PC-9 (cell line): ENCODE results near the gene SIGMAR1. TPM values are rescaled to one million over a fixed set of nuclear protein-coding genes. Genes with fewer than 3 reads are reported as not detected.
"Not testable (repeated sequence)": the region's sequence is repeated elsewhere in the genome, so short reads cannot be mapped to it uniquely, and the experiment has no call there.

ENCODE experiments used
- BruUV-seq: library from RNA; stranded (reverse); fragments of 400-500 nt; replicated peaks from 2 replicates; lab custom pipeline; 2021; lab: Mats Ljungman, UMichigan
- CTCF ChIA-PET: fragments of 300-600 bp; sonication (Branson Sonifier 250); formaldehyde crosslinking; loops from one replicate; lab custom pipeline; 2022; ENCODE audit warnings: antibody characterized with exemption; lab: Charles Lee
- POLR2A ChIA-PET: fragments of 300-600 bp; sonication (Branson Sonifier 250); formaldehyde crosslinking; loops from one replicate; lab custom pipeline; 2022; ENCODE audit warnings: antibody characterized with exemption; ENCODE audit not compliant: unreplicated experiment; lab: Charles Lee
- DNase-seq, 2 experiments: peaks; one replicate each; pipeline versions ENCODE4 v3.0.0 to v3.0.0-alpha.2; 2015 to 2022; ENCODE audit warnings: mixed read lengths in 1 of 2
- H2AFZ ChIP-seq: fragments of 200-600 bp; sonication (generic); 2 replicates; pipeline ENCODE4 v1.8.1; 2017; ENCODE audit warnings: antibody characterized with exemption
- H3F3A ChIP-seq: fragments of 200-600 bp; sonication (generic); 2 replicates; pipeline ENCODE4 v1.8.1; 2017; ENCODE audit warnings: antibody characterized with exemption, mild to moderate bottlenecking, low read depth; ENCODE audit not compliant: insufficient read depth
- H3K27ac ChIP-seq: fragments of 200-600 bp; sonication (generic); 2 replicates; pipeline ENCODE4 v1.6.1; 2016; ENCODE audit warnings: mixed run types
- H3K27me3 ChIP-seq: fragments of 200-600 bp; sonication (generic); 2 replicates; pipeline ENCODE4 v1.6.1; 2016; ENCODE audit warnings: low read depth, mixed run types; ENCODE audit not compliant: insufficient read depth
- H3K36me3 ChIP-seq: fragments of 200-600 bp; sonication (generic); 2 replicates; pipeline ENCODE4 v1.6.1; 2016; ENCODE audit warnings: low read depth, mixed run types
- H3K4me1 ChIP-seq: fragments of 200-600 bp; sonication (generic); replicated peaks from 2 replicates; pipeline ENCODE4 v1.6.1; 2016; ENCODE audit warnings: mixed run types; ENCODE audit not compliant: insufficient read depth
- H3K4me2 ChIP-seq: fragments of 200-600 bp; sonication (generic); 2 replicates; pipeline ENCODE4 v1.6.1; 2017; ENCODE audit warnings: mixed run types
- H3K4me3 ChIP-seq: fragments of 200-600 bp; sonication (generic); 2 replicates; pipeline ENCODE4 v1.6.1; 2016; ENCODE audit warnings: mixed run types
- H3K79me2 ChIP-seq: fragments of 200-600 bp; sonication (generic); 2 replicates; pipeline ENCODE4 v1.6.1; 2017; ENCODE audit warnings: low read depth, mixed run types
- H3K9me2 ChIP-seq: fragments of 200-600 bp; sonication (generic); 2 replicates; pipeline ENCODE4 v1.8.1; 2017; ENCODE audit warnings: mild to moderate bottlenecking; ENCODE audit not compliant: insufficient read depth
- H3K9me3 ChIP-seq: fragments of 200-600 bp; sonication (generic); 2 replicates; pipeline ENCODE4 v1.8.1; 2016; ENCODE audit warnings: low read depth; ENCODE audit not compliant: insufficient read depth
- H4K20me1 ChIP-seq: fragments of 200-600 bp; sonication (generic); 2 replicates; pipeline ENCODE4 v1.8.1; 2017; ENCODE audit not compliant: insufficient read depth
- CTCF ChIP-seq: fragments of 200-600 bp; sonication (generic); conservative IDR thresholded peaks from 2 replicates; pipeline ENCODE4 v1.6.1; 2017; ENCODE audit warnings: mixed run types, antibody characterized with exemption, mild to moderate bottlenecking, moderate library complexity
- EZH2 ChIP-seq: fragments of 200-600 bp; sonication (generic); IDR thresholded peaks from 2 replicates; pipeline ENCODE4 v1.8.0; 2017; ENCODE audit warnings: antibody characterized with exemption, low read depth
- intact Hi-C: fragments of 100-400 bp; cut with micrococcal nuclease; formaldehyde crosslinking; loops from one replicate; pipeline ENCODE4 v1.10.0; 2022; ENCODE audit not compliant: unreplicated experiment
- total RNA-seq: library from RNA; stranded (reverse); gene quantifications from 2 replicates; pipeline ENCODE4 v1.2.3, GENCODE V29; 2021

The SIGMAR1 gene
- total RNA-seq, 1 experiment from 2014 or later: 57.9 TPM

DNA sequence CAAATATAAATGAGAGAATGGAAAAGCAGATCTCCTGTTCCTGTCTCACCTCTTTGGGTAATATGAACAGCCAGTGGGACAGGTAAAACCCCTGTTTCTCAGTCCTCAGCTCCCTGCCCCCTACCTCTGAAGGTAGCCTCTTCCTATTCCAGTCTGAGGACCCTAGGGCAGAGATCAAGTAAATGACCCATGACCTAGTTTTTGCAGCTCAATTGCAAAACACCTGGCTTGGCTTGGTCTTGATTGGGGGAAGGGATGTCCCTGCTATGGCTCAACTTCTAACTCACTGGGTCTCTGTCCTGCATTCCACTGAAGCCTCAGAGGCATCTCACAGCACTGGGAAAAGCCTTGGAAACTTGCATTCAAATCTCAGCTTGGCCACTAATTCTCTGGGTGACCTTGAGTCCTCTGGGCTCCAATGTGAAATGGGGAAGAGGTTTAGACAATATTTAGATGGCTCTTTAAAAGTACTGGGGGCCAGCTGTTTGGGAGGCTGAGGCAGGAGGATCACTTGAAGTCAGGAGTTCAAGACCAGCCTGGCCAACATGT, 7.3 kb upstream of the SIGMAR1 start:
- H2AFZ ChIP-seq: no peak overlapping the region
- H3K9me2 ChIP-seq: no peaks in the 10 kb centered on the region
- peaks cover 25% of the 10 kb centered on the region for H3K4me1 ChIP-seq
- H3K9me3 ChIP-seq: no peaks in the 10 kb centered on the region
- CTCF ChIA-PET: interaction anchor here (0.6 to 0.7 kb wide), 2 partner anchors 18 to 1070 kb away, joined by 3 read pairs; partner anchors contain the start of gene CCL27
- H3F3A ChIP-seq: peaks cover 8% of the 10 kb centered on the region; the same call in 1 of the 2 replicates
- no peaks in the 10 kb centered on the region for H3K36me3 ChIP-seq
- H3K79me2 ChIP-seq: peaks cover 10% of the 10 kb centered on the region; the same call in 1 of the 2 replicates
- H3K4me2 ChIP-seq: no peak overlapping the region
- H3K27me3 ChIP-seq: no peaks in the 10 kb centered on the region
- POLR2A ChIA-PET: no interaction called here
- H4K20me1 ChIP-seq: no peaks in the 10 kb centered on the region; the same call in 1 of the 2 replicates
- intact Hi-C loops: no loop called here
- no peak for DNase-seq
- no peak overlapping the region for H3K27ac ChIP-seq
- no peak overlapping the region for H3K4me3 ChIP-seq
- no TSS peak for BruUV-seq
- no peak for TF ChIP-seq CTCF
- no peak for TF ChIP-seq EZH2

- intact Hi-C loops: no loop called here
- POLR2A ChIA-PET: no interaction called here
- no peak overlapping the region for H2AFZ ChIP-seq
- no peaks in the 10 kb centered on the region for H3K9me2 ChIP-seq
- no peak overlapping the region for H3K27ac ChIP-seq
- H4K20me1 ChIP-seq: no peaks in the 10 kb centered on the region; the same call in 1 of the 2 replicates
- no peak overlapping the region for H3K4me3 ChIP-seq
- no peak overlapping the region for H3K4me2 ChIP-seq
- H3K4me1 ChIP-seq: peaks cover 26% of the 10 kb centered on the region
- no peaks in the 10 kb centered on the region for H3K9me3 ChIP-seq
- DNase-seq: no peak
- CTCF ChIA-PET: no interaction called here
- H3F3A ChIP-seq: peaks cover 13% of the 10 kb centered on the region; the same call in 1 of the 2 replicates
- H3K36me3 ChIP-seq: no peaks in the 10 kb centered on the region
- BruUV-seq: no TSS peak
- H3K79me2 ChIP-seq: 0 out of 2 replicates have a peak, but pooled peaks cover 4% of the 10 kb centered on the region
- H3K27me3 ChIP-seq: no peaks in the 10 kb centered on the region
- TF ChIP-seq CTCF (no peak), EZH2 (no peak)
These were observed 5.1 kb upstream of the SIGMAR1 start for GRCh38 chr9:34642679-34643078.

GRCh38 chr9:34639322-34639721, 1.7 kb upstream of the SIGMAR1 start:
- CTCF ChIA-PET: interaction anchor here (0.6 kb wide), 1 partner anchor 115 kb away, joined by 16 read pairs; no protein-coding TSS in a partner anchor
- H3K4me2 ChIP-seq, DNase-seq, H3K9me3 ChIP-seq, H3K27me3 ChIP-seq, POLR2A ChIA-PET, H3K36me3 ChIP-seq, BruUV-seq, H4K20me1 ChIP-seq, H3K27ac ChIP-seq, H3K9me2 ChIP-seq, H3F3A ChIP-seq, H2AFZ ChIP-seq, intact Hi-C loops, H3K4me3 ChIP-seq: not testable (repeated sequence)
- H3K4me1 ChIP-seq: peaks cover 14% of the 10 kb centered on the region
- H3K79me2 ChIP-seq: peaks cover 18% of the 10 kb centered on the region
